GM12891 (cell line): ENCODE measurements around the gene RPS8.

Experiments used
- PAX5 ChIP-seq: IDR thresholded peaks from 2 replicates; pipeline ENCODE4 v1.6.1; 2011; ENCODE audit warnings: low read length, moderate library complexity, mild to moderate bottlenecking; ENCODE audit not compliant: insufficient read depth, severe bottlenecking
- POLR2A ChIP-seq: IDR thresholded peaks from 2 replicates; pipeline ENCODE4 v1.6.1; 2011; ENCODE audit warnings: low read depth, low read length, control low read depth
- POLR2AphosphoS5 ChIP-seq: IDR thresholded peaks from 2 replicates; pipeline ENCODE4 v1.6.1; 2011; ENCODE audit warnings: low read depth, low read length, control low read depth
- SPI1 ChIP-seq: IDR thresholded peaks from 2 replicates; pipeline ENCODE4 v1.6.1; 2011; ENCODE audit warnings: low read depth, low read length, control low read depth

- TF ChIP-seq POLR2A = no peak
- no peak for TF ChIP-seq POLR2AphosphoS5
- no peak for TF ChIP-seq SPI1
- no peak for TF ChIP-seq PAX5
Observed at GRCh38 chr1:44790968-44791801, 15.8 kb downstream of the RPS8 start.
